ENCODE measurements around the gene OTOG. TPM values are rescaled to one million over a fixed set of nuclear protein-coding genes. Genes with fewer than 3 reads are reported as not detected.

The OTOG gene
- total RNA-seq, 1 experiment from 2014 or later = 0.35 TPM

GRCh38 chr11:17570034-17570433 is 23.0 kb downstream of the OTOG start:
- Histone ChIP-seq H2BK5ac (ENCODE audit: insufficient read length, low read length) (no peak overlapping the region), H2BK12ac (ENCODE audit: insufficient read length, low read depth, low read length) (no peak overlapping the region), H4K91ac (ENCODE audit: insufficient read length, low read depth, low read length) (no peak overlapping the region), H3K79me2 (ENCODE audit: insufficient read depth, low read length) (no peaks in the 10 kb centered on the region), H3K79me1 (ENCODE audit: insufficient read depth, low read depth, low read length, poor library complexity, severe bottlenecking) (no peaks in the 10 kb centered on the region), H2AFZ (ENCODE audit: low read length) (no peak overlapping the region), H3K56ac (ENCODE audit: insufficient read length, low read depth, low read length) (no peak overlapping the region), H3K18ac (ENCODE audit: insufficient read length, low read depth, low read length) (no peak overlapping the region), H3K14ac (ENCODE audit: insufficient read depth, low read length) (no peak overlapping the region), H2BK20ac (ENCODE audit: low read depth, low read length, poor library complexity, severe bottlenecking) (no peak overlapping the region), H3K4me1 (ENCODE audit: insufficient read depth, low read length) (no peaks in the 10 kb centered on the region), H3K4me2 (ENCODE audit: insufficient read depth, insufficient read length, low read length) (no peak overlapping the region), H4K5ac (ENCODE audit: insufficient read length, low read depth, low read length) (no peak overlapping the region), H4K8ac (replicated peaks; ENCODE audit: insufficient read length, low read depth, low read length) (no peak overlapping the region), H3K27me3 (ENCODE audit: insufficient read depth, low read length) (no peaks in the 10 kb centered on the region), H3K9me3 (ENCODE audit: control insufficient read depth, low read depth, low read length) (no peaks in the 10 kb centered on the region), H3K27ac (ENCODE audit: insufficient read length, low read depth, low read length) (no peak overlapping the region), H3K4ac (ENCODE audit: low read depth, low read length) (no peak overlapping the region), H2BK15ac (ENCODE audit: low read depth, low read length) (no peak overlapping the region), H3T11ph (ENCODE audit: low read length) (no peak overlapping the region), H3K23ac (ENCODE audit: insufficient read length, low read depth, low read length) (no peak overlapping the region), H3K9ac (ENCODE audit: extremely low read depth, insufficient read length, low read length) (no peak overlapping the region), H4K20me1 (ENCODE audit: control insufficient read depth, insufficient read depth, insufficient read length) (no peaks in the 10 kb centered on the region), H2AK5ac (ENCODE audit: insufficient read length, low read length) (no peak overlapping the region), H3K23me2 (ENCODE audit: insufficient read length, low read depth, low read length, poor library complexity, severe bottlenecking) (no peaks in the 10 kb centered on the region), H2BK120ac (ENCODE audit: low read depth, low read length, poor library complexity, severe bottlenecking) (no peak overlapping the region)
- H3K4me3 Mint-ChIP-seq = no peak overlapping the region
- no peaks in the 10 kb centered on the region for H3K9me3 Mint-ChIP-seq
- H3K27ac Mint-ChIP-seq = no peak overlapping the region
- no peaks in the 10 kb centered on the region for H3K36me3 Mint-ChIP-seq (ENCODE audit: insufficient read depth in 1 of 3, low read depth in 3 of 3)
- DNase-seq = peak; percentile 26
- H3K4me1 Mint-ChIP-seq = peaks cover 0 to 12% of the 10 kb centered on the region in 2 experiments; a peak in 2 of 4 replicates
- no peak for TF ChIP-seq CTCF (conservative IDR thresholded peaks at IDR 0.05)
- H3K27me3 Mint-ChIP-seq (ENCODE audit: low read depth) = peaks cover 7% of the 10 kb centered on the region
- WGBS (ENCODE audit: extremely low coverage, insufficient read length, low lambda C conversion rate) = no CpG with 5 or more reads among the region's 23 CpGs
